Activated naive CD4-positive, alpha-beta T cell treated with anti-CD3 and anti-CD28 coated beads, Interleukin-2, amount 50 U/mL, for 16 hours (primary cell): Measurements from ENCODE around the gene TBL1Y.
"Not testable (repeated sequence)": the region's sequence is repeated elsewhere in the genome, so short reads cannot be mapped to it uniquely, and the experiment has no call there.

Experiments
- DNase-seq: peaks from one replicate; pipeline ENCODE4 v3.0.0-alpha.2; 2020

TBL1Y gene

DNA sequence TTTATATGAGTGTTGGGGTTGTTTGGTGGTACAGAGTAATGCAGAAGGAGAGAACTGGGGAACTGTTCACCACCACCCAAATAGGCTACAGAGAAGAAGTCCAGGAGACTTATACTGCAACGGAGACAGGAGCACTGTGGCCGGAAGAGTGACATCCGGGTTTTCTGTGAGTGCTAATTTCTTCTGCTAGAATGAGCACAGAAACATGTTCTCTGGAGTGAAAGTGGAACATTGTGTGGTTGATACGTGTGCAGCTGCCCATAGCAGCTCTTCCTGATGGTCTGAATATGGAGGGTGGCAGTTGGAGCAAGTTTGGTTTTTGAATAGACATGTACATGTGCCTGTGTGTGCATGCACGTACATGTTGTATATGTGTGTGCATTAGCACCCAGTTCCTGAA is 67.3 kb downstream of the TBL1Y start:
- DNase-seq = no peak

DNA sequence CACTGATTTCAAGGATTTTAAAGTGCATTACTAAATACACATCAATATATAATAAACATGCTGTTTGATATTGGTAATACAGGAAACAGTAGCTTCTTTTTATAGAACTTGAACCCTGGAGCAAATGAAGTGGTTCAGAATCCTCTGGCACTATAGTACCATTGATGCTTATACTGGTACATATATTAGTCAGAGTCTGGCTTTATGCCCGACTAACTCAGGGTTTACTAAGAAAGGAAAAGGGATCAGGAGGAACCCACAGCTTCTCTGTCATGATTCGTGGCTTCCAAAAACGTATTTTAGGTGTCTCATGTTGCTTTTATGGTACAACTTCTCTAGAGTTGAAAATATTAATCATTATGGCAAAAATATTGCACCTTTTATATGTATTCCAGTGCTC is 72.7 kb downstream of the TBL1Y start:
- no peak for DNase-seq

DNA sequence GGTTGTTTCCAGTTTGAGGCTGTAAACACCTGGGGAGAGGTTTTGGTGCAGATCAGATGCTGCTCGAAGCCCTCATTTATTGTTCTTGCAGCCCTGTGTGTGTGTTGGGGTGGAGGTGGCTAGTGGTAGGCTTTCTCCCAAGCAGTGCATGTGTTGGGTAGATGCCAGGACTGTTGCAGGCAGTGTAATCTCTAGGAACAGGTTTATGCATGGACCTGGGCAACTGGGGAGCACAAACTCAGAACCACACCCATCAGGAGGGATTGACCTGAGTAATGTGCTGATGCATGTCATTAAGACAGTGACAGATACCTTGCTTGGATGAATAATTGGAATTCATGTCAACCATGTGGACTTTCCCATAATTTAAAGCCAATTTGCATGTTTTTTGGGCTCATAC is 77.3 kb downstream of the TBL1Y start:
- no peak for DNase-seq

DNA sequence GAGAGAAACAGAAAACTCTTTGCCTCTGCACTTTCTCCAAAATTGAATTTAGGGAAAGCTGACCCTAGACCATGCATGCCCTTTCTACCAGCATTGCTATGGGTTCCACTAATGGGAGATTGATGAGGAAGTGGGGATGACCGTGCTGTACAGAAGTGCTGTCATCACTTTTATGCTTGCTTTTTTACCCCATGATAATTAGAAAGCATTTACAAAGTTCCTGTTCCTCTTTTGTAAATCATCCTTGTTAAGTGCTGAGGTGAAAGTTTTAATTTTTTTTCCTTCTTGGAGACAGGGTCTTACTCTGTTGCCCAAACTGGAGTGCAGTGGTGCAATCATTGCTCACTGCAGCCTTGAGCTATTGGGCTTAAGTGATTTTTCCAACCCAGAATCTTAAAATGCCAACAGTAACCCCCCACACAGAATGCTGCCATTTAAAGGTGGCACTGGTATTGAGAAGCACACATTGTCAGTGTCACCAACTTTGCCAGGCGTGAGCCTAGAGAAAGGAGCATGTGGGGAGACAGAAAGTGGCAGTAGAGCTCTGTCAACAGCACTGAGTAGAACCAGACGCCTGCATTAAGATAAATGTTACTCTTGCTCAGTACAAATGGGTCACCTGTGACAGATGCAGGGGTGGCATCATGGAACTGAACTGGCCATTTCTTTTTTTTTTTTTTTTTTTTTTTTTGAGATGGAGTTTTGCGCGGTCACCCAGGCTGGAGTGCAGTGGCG is 79.6 kb downstream of the TBL1Y start:
- no peak for DNase-seq

DNA sequence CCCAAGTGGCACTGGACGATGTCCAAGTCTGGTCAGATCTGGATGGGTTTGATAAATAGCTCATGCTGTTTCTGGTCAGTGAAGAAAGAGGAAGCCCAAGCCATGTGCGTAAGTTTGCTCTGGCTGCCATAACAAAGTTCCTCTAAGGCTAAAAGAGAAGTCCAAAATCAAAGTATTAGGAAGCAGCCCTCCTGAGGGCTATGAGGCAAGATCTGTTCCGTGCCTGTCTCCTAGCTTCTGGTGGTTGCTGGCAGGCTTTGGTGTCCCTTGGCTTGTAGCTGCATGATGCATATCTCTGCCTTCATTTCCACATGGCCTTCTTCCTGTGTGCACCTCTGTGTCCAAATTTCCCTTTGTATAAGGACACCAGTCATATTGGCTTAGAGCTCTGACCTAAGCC is 81.5 kb downstream of the TBL1Y start:
- DNase-seq = no peak

DNA sequence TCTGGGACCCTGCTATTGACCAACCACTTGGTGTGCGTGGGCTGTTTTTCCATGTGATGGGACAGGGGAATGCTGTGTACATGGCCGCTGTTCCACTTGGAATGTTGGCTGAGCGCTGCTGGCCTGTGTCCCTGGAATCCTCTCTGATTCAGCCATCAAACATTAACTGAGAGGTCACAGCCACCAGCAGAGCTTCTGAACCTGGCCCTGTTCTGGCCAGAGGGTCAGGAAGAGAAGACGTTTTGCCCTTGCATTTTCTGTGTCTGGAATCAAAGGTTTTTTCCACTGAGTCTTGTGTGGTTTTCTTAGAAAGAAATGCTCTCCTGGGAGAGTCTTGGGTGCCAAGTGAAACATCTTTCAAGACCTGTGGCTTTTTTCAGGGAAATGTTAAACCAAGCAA is 85.5 kb downstream of the TBL1Y start:
- no peak for DNase-seq

DNA sequence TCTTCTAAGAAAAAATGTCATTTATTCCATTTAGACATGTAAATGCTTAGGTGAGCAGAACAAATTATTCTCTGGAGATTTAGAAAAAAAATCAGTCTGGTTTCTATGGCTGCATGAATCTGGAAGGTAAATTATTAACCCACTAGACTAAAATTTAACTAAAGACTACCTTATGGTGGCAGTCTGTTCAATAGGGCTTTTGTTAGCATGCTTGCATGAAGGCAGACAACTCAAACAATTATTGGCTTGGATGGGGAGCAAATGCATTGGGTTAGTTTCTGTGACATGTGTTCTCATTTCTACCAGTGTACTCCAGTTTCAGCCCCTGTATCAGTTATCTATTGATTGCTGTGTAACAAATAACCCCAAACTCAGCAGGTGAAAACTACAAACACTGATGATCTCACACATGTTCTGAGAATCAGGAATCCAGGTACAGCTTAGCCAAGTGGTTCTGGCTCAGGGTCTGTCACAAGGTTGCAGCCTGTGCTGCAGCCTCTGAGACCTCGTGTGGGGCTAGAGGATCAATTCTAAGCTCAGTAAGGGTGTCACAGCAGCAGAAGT is 87.1 kb downstream of the TBL1Y start:
- DNase-seq = no peak

DNA sequence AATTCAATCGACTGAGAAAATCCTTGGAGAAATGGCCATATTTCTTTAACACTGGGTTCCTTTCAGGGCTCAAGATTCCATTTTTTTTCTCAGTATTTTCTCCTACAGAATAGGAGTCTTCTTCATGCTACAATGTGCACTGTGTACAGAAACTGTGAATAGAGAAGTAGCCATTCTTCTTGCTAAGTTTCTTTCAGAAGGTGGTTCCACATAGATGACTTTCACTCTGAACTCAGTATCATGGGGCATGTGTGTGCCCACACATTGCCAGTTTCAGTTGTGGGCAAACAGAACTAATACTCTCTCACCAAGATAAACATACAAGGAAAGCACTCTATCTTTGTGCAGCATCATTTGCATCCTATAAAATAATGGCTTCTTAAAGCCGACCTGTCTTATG is 89.4 kb downstream of the TBL1Y start:
- no peak for DNase-seq

DNA sequence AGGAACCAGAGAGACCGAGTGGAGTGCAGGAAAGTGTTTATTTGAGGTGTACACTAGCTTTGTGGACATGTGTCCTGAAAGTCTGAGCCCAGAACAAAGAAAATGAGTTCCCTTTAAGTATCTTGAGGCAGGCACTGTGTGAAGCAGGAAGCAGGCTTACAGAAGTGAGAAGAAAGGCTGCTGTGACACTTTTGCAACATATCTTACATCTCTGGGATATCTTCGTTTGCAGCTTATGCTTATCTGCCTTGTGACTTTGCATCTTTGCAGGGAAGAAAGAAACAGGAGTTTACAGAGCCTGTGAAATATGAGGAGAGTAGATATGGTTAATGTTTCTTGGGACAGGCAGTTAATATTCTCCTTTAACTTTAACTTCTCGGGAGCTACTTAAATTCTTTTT is 92.1 kb downstream of the TBL1Y start:
- DNase-seq = no peak

DNA sequence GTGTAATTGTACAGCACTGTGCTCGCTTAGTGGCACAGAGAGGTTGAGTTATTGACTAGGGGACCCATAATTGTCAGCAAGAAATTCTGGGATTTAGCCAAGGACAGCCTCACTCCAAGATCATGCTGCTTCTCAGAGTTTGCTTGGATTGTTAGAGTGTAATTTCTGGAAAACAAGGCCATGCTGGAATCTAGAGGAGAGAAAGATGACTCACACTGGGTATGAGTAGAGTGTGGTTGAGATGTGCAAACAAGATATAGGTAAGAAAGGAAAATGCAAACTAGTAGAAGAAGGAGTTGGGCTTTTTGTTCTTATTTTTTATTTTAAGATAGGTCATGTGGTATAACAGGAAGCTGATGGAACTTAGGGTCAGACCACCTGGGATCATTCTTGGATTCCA is 97.4 kb downstream of the TBL1Y start:
- DNase-seq = no peak

DNA sequence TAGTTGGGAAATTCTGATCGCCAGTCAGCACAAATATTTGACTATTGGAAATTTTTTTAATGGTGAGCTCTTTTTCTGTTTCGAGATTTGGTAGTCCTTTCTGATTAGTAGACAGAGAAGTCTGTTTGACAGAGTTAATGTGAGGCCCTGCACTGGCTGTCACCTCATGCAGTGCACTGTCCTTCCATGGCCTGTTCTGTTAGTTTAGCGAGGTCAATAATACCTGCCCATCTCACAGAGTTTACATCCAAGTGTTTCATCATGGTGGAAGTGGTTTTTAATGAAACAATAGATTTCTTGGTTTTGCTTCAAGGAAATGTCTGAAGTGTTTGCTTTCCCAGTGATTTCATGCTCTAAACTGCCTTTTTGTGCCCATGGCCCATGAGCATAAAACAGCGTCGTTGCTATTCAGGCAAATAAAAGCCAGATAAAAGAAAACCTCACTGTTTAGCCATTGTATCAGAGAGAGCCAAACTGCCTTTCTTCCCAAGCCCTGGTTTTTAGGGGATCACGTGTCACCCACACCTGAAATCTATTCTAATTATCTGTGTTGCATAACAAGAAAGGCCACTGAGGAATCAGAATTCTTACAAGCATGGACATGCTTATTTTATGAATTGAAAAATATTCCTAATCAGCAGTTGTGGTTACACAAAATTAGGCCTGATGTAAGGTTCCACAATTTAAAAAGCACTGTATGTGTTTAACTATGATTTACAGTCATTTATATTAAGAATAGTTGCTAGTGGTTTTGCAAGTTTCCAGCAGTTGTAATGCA is 98.3 kb downstream of the TBL1Y start:
- DNase-seq = no peak

DNA sequence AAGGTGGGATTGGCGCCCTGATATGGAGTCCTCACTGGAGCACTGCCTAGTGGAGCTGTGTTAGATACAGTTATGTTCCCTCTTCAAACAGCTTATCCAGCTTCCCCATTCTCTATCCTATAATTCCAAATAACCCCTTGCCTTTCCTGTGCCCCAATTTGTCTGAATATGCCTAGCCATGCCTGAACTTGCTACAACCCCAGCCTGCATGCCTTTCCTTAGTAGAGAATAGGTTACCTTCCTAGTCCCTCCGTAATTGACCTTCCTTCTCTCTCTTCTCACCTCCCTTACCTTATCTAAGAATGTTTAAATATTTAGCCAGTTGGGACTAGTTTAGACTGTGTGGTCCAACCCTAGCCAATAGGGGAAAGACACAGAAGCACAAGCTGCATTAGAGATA is 102.6 kb downstream of the TBL1Y start:
- no peak for DNase-seq

DNA sequence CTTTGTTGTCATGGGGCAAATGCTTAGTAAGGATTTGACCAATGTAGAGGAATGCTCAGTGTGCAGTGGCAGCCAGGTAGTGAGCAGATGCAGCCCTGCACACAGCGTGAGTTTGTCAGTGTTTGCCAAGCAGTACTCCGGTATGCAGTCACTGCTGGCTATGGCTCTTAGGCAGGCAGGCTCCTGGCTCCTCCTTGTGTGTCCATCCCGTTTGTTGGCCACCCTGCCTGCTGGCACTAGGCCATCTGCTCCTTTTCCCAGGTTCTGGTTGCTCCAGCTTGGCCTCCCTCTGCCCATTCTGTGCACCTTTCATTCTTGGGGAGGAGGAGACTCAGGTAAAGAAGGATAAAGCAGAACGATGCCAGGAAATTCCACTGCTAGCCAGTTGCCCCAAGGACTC is 106.0 kb downstream of the TBL1Y start:
- no peak for DNase-seq

DNA sequence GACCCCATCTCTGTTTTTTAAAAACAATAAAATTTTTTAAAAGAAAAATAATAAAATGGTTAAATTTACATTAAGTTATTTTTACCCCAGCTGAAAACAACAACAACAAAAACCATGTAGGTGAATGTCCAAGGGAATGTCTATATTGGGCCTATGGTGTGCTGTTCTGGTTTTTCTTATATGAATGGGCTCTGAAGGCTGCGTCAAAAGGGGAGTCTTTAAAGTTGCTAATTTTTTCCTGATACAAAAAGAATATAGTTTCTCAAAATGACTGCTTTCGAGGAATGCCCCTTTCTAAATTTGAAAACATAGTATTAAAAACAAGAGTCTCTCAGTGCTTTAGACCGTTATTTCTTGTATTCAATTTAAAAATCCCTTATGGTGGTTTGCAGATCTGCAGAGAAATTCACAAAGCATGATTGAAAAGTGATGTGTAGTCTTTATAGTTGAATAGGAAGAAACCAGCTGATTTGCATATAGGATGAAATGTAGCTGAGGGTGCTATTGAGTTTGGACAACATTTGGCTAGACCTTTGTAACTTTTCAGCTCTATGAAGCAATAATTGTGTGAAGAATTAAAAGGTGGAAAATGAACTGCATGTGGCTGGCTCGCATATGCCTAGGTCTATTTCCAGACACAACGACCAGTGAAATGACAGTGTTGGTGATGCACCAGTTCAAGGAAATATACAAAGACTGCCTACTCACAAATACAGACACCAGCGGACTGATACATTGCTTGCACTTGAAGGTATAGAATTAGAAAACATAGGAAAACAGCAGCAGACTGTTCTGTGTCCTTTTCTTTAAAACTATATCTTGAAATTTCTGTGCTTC is 107.0 kb downstream of the TBL1Y start:
- DNase-seq = no peak

DNA sequence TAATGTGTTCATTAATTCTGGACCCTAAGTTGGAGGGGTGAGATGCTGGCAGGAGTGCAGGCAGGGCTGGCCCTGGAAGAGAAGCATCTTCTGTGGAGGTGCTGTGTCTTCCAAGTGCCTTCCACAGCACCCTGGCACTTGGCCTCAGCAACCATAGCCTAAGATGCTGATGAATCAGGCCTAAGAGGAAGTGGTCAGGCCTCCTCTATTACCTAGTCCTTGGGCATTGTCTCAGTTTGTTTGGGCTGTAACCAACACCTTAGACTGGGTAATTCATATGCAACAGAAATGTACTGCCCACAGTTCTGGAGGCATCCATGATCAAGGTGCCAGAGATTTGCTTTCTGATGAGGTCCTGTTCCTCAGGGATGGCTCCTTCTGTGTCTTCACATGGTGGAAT is 128.5 kb downstream of the TBL1Y start:
- no peak for DNase-seq

DNA sequence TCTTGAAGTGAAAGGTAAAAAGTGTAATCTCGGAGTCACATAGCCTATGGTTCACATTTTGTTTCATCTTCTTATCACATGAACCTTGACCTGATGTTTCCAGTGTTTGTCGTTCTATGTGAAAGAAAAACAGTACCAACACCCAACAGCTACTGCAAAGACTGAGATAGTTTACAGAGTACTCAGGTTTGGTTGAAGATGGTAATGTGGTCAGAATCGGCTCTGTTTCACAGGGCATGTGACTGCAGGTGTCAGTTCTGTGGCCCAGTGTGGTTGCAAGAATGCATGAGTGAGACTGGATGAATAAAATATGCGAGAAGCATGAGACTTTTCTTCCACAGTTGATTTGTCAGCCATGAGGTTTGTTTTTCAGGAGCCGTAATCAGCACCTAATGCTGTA is 130.2 kb downstream of the TBL1Y start:
- DNase-seq = no peak

DNA sequence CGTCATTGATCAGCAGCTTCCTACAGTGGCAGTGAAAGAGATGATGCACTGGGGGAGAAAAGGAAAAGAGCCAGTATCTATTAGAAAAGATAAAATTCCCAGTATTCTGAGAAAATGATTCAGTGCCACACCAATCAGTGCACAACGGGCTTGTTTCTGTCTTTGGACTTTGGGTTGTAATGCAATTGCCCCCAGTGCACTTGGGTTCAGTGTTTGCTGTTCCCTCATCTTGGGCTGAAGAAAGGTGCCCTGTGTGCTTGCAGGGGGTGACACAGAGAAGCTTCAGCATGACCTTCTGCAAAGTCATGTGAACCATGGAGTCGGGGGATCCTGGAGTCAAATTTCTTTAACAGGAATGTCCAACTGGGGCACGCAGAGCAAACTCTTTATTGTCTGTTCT is 131.5 kb downstream of the TBL1Y start:
- no peak for DNase-seq

DNA sequence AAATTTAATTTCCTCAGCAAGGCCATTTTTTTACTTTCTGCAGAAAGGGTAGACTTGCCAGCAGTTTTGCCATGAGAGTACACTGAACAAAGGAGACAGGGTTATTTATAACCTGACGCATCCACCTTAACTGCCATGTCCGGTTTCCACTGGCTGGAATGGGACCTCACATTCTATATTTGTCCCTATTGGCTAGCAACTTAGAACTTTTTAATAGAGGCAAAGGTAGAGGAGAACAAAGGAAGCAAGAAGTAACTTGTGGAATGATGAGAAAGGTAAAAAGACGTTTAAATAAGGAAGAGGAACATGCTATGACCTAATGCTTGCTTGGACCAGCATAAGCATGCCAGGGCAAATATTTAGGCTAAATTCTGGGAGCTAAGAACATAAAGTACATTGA is 142.0 kb downstream of the TBL1Y start:
- not testable (repeated sequence) for DNase-seq

DNA sequence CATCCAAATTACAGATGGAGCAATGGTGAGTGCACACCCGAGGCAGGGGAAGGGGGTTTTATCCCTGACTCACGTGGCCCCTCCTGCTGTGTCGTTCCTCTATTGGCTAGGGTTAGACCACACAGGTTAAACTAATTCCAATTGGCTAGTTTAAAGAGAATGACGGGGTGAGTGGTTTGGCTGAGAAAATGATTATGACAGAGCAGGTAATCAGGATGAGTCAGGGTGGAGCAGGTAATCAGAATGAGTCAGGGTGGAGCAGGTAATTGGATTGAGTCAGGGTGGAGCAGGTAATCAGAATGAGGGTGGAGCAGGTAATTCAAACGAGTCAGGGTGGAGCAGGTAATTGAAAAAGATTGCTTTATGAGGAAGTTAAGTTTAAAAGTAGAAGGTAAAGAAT is 146.4 kb downstream of the TBL1Y start:
- no peak for DNase-seq

DNA sequence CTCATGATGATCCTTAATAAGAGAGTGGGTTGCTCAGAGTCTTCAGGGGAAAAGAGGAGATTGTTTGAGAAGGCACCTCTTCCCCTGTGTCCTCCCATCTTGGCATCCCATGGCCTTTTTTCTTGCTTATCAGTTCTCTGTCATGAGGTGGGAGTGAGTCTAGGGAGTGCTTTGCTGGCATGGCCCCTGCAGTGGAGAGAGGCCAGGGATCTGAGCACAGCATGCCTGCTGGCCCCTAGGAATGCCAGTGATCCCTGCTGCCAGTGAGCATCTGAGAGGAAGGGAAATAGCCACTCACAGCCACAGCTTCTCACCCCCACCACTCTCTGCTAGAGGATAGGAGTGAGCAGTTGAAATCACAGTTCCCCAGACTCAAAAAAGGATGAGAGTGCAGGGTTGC is 168.2 kb downstream of the TBL1Y start:
- no peak for DNase-seq

DNA sequence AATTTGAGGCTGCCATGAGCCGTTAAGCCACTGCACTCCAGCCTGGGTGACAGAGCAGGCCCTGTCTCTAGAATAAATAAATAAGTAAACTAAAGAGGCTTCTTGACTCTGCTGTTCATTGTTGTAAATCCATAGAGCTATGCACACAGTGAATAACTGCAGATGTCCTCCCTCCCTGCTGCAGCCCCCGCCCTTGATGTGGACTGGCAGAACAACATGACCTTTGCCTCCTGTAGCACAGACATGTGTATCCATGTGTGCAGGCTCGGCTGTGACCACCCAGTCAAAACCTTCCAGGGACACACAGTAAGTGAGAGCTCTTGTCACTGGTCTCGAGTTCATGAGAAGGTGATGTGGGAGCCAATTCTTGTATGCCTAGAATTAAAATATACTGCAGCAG is 170.1 kb downstream of the TBL1Y start:
- not testable (repeated sequence) for DNase-seq

DNA sequence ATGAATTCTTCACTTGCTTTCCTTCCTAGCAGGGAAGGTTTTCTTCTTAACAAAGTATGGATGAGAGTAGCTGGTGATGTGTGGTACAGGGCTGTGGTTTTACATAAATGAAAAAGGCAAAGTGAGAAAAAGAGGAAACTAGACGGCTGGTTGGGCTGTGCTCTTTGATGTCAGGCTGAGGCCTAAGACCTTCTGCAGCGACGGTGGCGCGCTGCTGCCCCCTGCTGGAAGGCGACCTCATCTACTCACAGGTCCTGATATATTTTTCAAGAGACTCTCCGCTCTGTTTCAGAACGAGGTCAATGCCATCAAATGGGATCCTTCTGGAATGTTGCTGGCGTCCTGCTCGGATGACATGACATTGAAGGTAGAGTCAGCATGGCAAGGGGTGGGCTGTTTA is 175.1 kb downstream of the TBL1Y start:
- peak; percentile 70 for DNase-seq

DNA sequence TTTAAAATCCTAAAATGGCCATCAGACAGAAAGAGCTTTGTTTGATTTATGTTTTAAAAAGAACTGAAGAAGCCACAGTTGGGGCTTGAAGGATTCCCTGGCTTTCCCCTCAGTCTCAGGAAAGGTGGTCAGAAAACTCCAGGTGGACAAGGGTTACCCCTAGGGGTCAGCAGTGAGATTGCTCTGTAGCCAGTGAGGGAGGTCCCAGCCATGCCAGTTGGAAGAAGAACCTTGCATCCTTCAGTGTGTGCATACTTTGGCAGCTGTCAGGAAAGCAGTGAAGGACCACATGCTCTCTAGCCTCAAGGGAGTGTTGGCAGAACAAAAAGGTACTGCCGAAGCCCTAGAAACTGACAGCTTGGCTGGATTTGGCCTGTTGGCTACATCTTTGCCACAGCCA is 182.3 kb downstream of the TBL1Y start:
- no peak for DNase-seq

DNA sequence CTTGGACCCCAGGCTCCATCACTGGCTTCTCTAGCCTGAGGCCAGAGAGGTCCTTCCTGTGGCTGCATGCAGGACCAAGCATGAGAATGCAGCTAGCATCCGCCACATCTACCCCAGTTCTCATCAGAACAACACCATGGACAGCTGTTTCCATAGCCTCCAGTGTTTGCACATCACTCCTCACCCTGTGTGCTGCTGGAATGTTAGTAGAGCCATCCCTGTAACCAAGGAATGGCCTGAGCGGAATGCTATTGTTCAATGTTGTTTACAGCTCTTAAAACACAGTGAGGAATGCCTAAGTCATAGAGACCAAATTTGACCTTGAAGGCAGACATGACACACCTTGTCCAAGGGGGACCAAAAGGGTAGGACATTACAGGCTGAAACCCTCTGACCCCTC is 183.9 kb downstream of the TBL1Y start:
- no peak for DNase-seq
